B cell (primary cell): ENCODE measurements around the gene BLCAP. TPM values are rescaled to one million over a fixed set of nuclear protein-coding genes. Genes with fewer than 3 reads are reported as not detected.

Experiments used
- ATAC-seq: fragments of 200-7000 bp; cut with Tn5 transposase; one replicate; pipeline ENCODE4 v1.10.0; 2021; ENCODE audit warnings: low read depth, mild to moderate bottlenecking, moderate number of reproducible peaks, moderate library complexity
- CTCF ChIA-PET: fragments of 350-600 bp; sonication (Branson Sonifier 250); formaldehyde crosslinking; loops from one replicate; lab custom pipeline; 2021; ENCODE audit warnings: antibody characterized with exemption, inconsistent platforms; lab: Charles Lee
- POLR2A ChIA-PET: fragments of 350-600 bp; sonication (Branson Sonifier 250); formaldehyde crosslinking; loops from one replicate; lab custom pipeline; 2021; ENCODE audit warnings: antibody characterized with exemption; lab: Charles Lee
- DNase-seq: peaks from one replicate; pipeline ENCODE4 v3.0.0; 2013
- H2AFZ ChIP-seq: 2 replicates; pipeline ENCODE4 v1.6.1; 2012; ENCODE audit warnings: mild to moderate bottlenecking, low read depth, low read length; ENCODE audit not compliant: insufficient read depth, poor library complexity, severe bottlenecking
- H3K27ac ChIP-seq, 2 donors: 1 replicate in 1 of 2; 2 replicates in 1 of 2; pipeline ENCODE4 v1.5.1; 2012 to 2013; ENCODE audit warnings: low read length in 2 of 2, mild to moderate bottlenecking in 2 of 2, moderate library complexity in 1 of 2
- H3K27me3 ChIP-seq, 4 experiments: fragments of 200-600 bp in 1 of 4; sonication (generic) in 1 of 4; replicated peaks in 1 of 4; 1 replicate in 2 of 4; 2 replicates in 2 of 4; pipeline versions ENCODE4 v1.6.1 to v1.7.0; 2013 to 2016; ENCODE audit warnings: low read length in 3 of 4, mild to moderate bottlenecking in 2 of 4, mixed read lengths in 1 of 4, moderate library complexity in 1 of 4; ENCODE audit not compliant: insufficient read depth in 4 of 4, control insufficient read depth in 3 of 4; ENCODE audit errors: control extremely low read depth in 1 of 4
- H3K36me3 ChIP-seq, 2 experiments: replicated peaks in 1 of 2; 1 replicate in 1 of 2; 2 replicates in 1 of 2; pipeline versions ENCODE4 v1.6.1 to v1.7.1; 2013; ENCODE audit warnings: low read length in 1 of 2; ENCODE audit not compliant: insufficient read depth in 2 of 2, control insufficient read depth in 1 of 2; ENCODE audit errors: control extremely low read depth in 1 of 2, extremely low read depth in 1 of 2
- H3K4me1 ChIP-seq, 2 donors: fragments of 200-600 bp in 1 of 2; sonication (generic) in 1 of 2; 1 replicate in 1 of 2; 2 replicates in 1 of 2; pipeline versions ENCODE4 v1.5.1 to v1.6.1; 2013 to 2017; ENCODE audit warnings: low read length in 2 of 2; ENCODE audit not compliant: control insufficient read depth in 2 of 2, insufficient read depth in 2 of 2
- H3K4me2 ChIP-seq: replicated peaks from 2 replicates; pipeline ENCODE3; 2012; ENCODE audit warnings: mild to moderate bottlenecking, low read depth, low read length; ENCODE audit not compliant: poor library complexity, severe bottlenecking
- H3K4me3 ChIP-seq, 5 experiments: fragments of 200-600 bp in 1 of 5; sonication (generic) in 1 of 5; 1 replicate in 3 of 5; 2 replicates in 2 of 5; pipeline versions ENCODE4 v1.5.1 to v1.7.0; 2011 to 2016; ENCODE audit warnings: low read length in 4 of 5, mild to moderate bottlenecking in 4 of 5, low read depth in 2 of 5, control low read depth in 1 of 5, moderate library complexity in 1 of 5; ENCODE audit not compliant: insufficient read depth in 1 of 5; ENCODE audit errors: control extremely low read depth in 1 of 5, extremely low read depth in 1 of 5
- H3K79me2 ChIP-seq: fragments of 200-600 bp; sonication (generic); one replicate; pipeline ENCODE4 v1.6.0; 2016; ENCODE audit warnings: low read length; ENCODE audit not compliant: control insufficient read depth, insufficient read depth
- H3K9ac ChIP-seq: fragments of 200-600 bp; sonication (generic); 2 replicates; pipeline ENCODE4 v1.6.1; 2017; ENCODE audit warnings: mild to moderate bottlenecking, low read length, moderate library complexity
- H3K9me3 ChIP-seq, 3 donors: one replicate each; pipeline versions ENCODE4 v1.6.1 to v1.7.1; 2013; ENCODE audit warnings: low read length in 2 of 3; ENCODE audit not compliant: control insufficient read depth in 2 of 3, insufficient read depth in 1 of 3; ENCODE audit errors: control extremely low read depth in 1 of 3
- H4K20me1 ChIP-seq: 2 replicates; pipeline ENCODE4 v1.6.0; 2012; ENCODE audit warnings: mild to moderate bottlenecking, low read length; ENCODE audit not compliant: insufficient read depth, control insufficient read depth, poor library complexity, severe bottlenecking
- H3K27ac Mint-ChIP-seq: one replicate; pipeline ENCODE4 v1.8.0; 2021; ENCODE audit warnings: mixed read lengths
- H3K27me3 Mint-ChIP-seq: one replicate; pipeline ENCODE4 v1.8.0; 2021; ENCODE audit warnings: mixed read lengths
- H3K4me1 Mint-ChIP-seq: one replicate; pipeline ENCODE4 v1.8.0; 2021; ENCODE audit warnings: mixed read lengths
- H3K4me3 Mint-ChIP-seq: one replicate; pipeline ENCODE4 v1.8.0; 2021; ENCODE audit warnings: mixed read lengths
- H3K9me3 Mint-ChIP-seq: one replicate; pipeline ENCODE4 v1.8.0; 2022; ENCODE audit warnings: mixed read lengths; ENCODE audit not compliant: insufficient read depth
- CTCF ChIP-seq: fragments of 200-600 bp; IDR thresholded peaks from one replicate; pipeline ENCODE4 v1.8.0; 2022; ENCODE audit warnings: antibody characterized with exemption, mild to moderate bottlenecking
- EZH2 ChIP-seq: IDR thresholded peaks from 2 replicates; pipeline ENCODE4 v1.6.1; 2012; ENCODE audit warnings: borderline replicate concordance, low read depth, mild to moderate bottlenecking, moderate library complexity, low read length; ENCODE audit not compliant: insufficient read depth, poor library complexity, severe bottlenecking
- WGBS: methylation state at CpG from one replicate; pipeline ENCODE4 v1.1.5; 2013; ENCODE audit warnings: missing lambda C conversion rate; ENCODE audit not compliant: insufficient coverage; 5-methylcytosine and 5-hydroxymethylcytosine counted together
- intact Hi-C: fragments of 100-400 bp; cut with micrococcal nuclease; formaldehyde crosslinking; loops from one replicate; pipeline ENCODE4 v1.10.0; 2022
- polyA plus RNA-seq: library from polyadenylated mRNA; depleted of rRNA; stranded (reverse); fragments of >200 nt; gene quantifications from 2 replicates; pipeline ENCODE4 v1.2.3, GENCODE V29; 2012
- total RNA-seq, 2 donors: library from RNA; stranded (reverse); fragments of 120-200 nt in 1 of 2; gene quantifications; 1 replicate in 1 of 2; 2 replicates in 1 of 2; pipeline versions ENCODE4 v1.2.3 to v1.2.4, GENCODE V29; 2013 to 2022

BLCAP gene
- total and polyA plus RNA-seq, 2 donors (not counting 1 experiment from before 2014, with no cell fraction given), result 56.2 to 188 TPM

DNA sequence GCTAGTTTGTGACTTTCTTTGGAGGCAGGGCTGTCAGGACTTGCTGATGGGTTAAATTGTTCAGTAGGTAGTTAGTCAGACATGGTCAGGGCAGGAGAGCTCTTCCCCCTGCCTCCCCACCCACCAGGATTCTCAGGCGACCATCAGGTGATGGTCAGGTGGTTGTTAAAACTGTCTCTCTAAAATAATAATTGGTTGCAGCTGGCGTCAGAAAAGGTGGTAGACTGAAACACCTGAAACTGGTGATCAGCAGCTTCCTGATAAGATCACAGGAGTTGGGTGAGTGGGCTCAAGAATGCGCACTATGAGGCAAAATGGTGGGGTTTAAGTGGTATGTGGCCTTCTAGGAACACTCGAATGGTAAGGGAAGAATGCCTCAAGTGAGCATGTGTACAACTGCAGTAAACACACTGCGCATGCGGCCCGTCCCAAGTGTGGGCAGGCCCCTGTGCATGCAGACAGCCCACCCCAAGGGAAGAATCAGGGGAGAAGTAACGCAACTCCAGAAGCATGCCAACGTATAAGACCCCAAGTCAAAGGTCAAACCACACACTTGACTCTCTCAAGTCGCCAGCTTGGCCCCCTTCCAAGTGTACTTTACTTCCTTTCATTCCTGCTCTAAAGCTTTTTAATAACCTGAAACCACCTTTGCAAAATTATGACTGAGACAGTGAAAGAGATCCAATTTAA, 7.9 kb upstream of the BLCAP start:
- intact Hi-C loops, result no loop called here
- ATAC-seq, result no peak
- 79% methylated on average over 8 of the region's 10 CpGs for WGBS
- Mint-ChIP-seq H3K4me3 (no peak overlapping the region), H3K27me3 (peaks cover 16% of the 10 kb centered on the region), H3K4me1 (peaks cover 12% of the 10 kb centered on the region), H3K9me3 (no peaks in the 10 kb centered on the region), H3K27ac (peak overlapping the region; percentile 18)
- Histone ChIP-seq H3K36me3 (no peaks in the 10 kb centered on the region), H3K4me2 (no peak overlapping the region), H3K27ac (no peak overlapping the region), H3K79me2 (no peaks in the 10 kb centered on the region), H4K20me1 (no peaks in the 10 kb centered on the region), H3K9me3 (no peaks in the 10 kb centered on the region), H3K27me3 (no peaks in the 10 kb centered on the region), H3K9ac (no peak overlapping the region), H3K4me3 (no peak overlapping the region), H2AFZ (no peak overlapping the region), H3K4me1 (peaks cover 4 to 5% of the 10 kb centered on the region in 2 donors)
- CTCF ChIA-PET, result interaction anchor here (0.9 to 9.8 kb wide), 10 partner anchors 12 to 458 kb away, joined by 3 to 307 read pairs (median 5); partner anchors contain the start of genes MROH8 and RPN2
- no peak for TF ChIP-seq CTCF
- TF ChIP-seq EZH2, result no peak
- no peak for DNase-seq
- POLR2A ChIA-PET, result no interaction called here
